Neuron (in vitro differentiated cells): Measurements from ENCODE around the gene CDS2.

Experiments
- H2AFZ ChIP-seq: one replicate; pipeline ENCODE4 v1.6.1; 2013; ENCODE audit warnings: low read depth, mild to moderate bottlenecking, inconsistent platforms, low read length, moderate library complexity
- H3K27me3 ChIP-seq: one replicate; pipeline ENCODE4 v1.6.1; 2013; ENCODE audit warnings: low read length; ENCODE audit not compliant: insufficient read depth
- H3K36me3 ChIP-seq: one replicate; pipeline ENCODE4 v1.6.1; 2013; ENCODE audit warnings: low read length; ENCODE audit not compliant: insufficient read depth
- H3K4me1 ChIP-seq: one replicate; pipeline ENCODE4 v1.6.1; 2013; ENCODE audit warnings: low read length; ENCODE audit not compliant: insufficient read depth
- H3K4me3 ChIP-seq: 2 replicates; pipeline ENCODE4 v1.5.1; 2013; ENCODE audit warnings: mild to moderate bottlenecking, low read length, moderate library complexity
- H3K9me3 ChIP-seq: one replicate; pipeline ENCODE4 v1.6.1; 2013; ENCODE audit warnings: low read length

Gene CDS2

DNA sequence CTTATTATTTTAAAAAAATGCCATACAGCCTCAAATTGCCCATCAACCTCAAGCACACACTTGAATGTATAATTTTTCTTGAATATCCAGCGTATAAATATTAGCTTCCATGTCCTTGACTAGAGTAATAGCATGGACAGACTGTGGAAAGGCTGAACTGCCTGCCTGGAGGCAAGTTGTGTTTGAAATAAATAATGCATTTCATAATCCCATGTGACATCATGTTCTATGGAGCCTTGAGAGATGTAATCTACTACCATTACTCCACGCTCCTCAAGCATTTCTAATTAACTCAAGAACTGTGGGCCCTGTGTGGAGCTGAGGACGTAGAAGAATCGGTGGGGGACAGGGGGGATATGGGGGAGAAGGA is 94.2 kb downstream of the CDS2 start:
- H2AFZ ChIP-seq = no peak overlapping the region
- H3K4me1 ChIP-seq = peaks cover 13% of the 10 kb centered on the region
- H3K9me3 ChIP-seq = peaks cover 4% of the 10 kb centered on the region
- H3K27me3 ChIP-seq = no peaks in the 10 kb centered on the region
- H3K4me3 ChIP-seq = no peak overlapping the region
- H3K36me3 ChIP-seq = no peaks in the 10 kb centered on the region

- no peaks in the 10 kb centered on the region for H3K36me3 ChIP-seq
- H3K4me1 ChIP-seq = peaks cover 7% of the 10 kb centered on the region
- peaks cover 1% of the 10 kb centered on the region for H3K9me3 ChIP-seq
- no peak overlapping the region for H2AFZ ChIP-seq
- no peak overlapping the region for H3K4me3 ChIP-seq
- H3K27me3 ChIP-seq = no peaks in the 10 kb centered on the region
Measured at GRCh38 chr20:5222919-5223634, 96.3 kb downstream of the CDS2 start.

- no peaks in the 10 kb centered on the region for H3K27me3 ChIP-seq
- H3K9me3 ChIP-seq = no peaks in the 10 kb centered on the region
- H3K4me3 ChIP-seq = no peak overlapping the region
- H3K36me3 ChIP-seq = no peaks in the 10 kb centered on the region
- no peaks in the 10 kb centered on the region for H3K4me1 ChIP-seq
- no peak overlapping the region for H2AFZ ChIP-seq
Measured at GRCh38 chr20:5230544-5230943, 103.7 kb downstream of the CDS2 start.

- Histone ChIP-seq H2AFZ (no peak overlapping the region), H3K4me3 (no peak overlapping the region), H3K9me3 (no peaks in the 10 kb centered on the region), H3K27me3 (no peaks in the 10 kb centered on the region), H3K4me1 (no peaks in the 10 kb centered on the region), H3K36me3 (no peaks in the 10 kb centered on the region)
Measured at GRCh38 chr20:5234158-5234557, 107.3 kb downstream of the CDS2 start.

DNA sequence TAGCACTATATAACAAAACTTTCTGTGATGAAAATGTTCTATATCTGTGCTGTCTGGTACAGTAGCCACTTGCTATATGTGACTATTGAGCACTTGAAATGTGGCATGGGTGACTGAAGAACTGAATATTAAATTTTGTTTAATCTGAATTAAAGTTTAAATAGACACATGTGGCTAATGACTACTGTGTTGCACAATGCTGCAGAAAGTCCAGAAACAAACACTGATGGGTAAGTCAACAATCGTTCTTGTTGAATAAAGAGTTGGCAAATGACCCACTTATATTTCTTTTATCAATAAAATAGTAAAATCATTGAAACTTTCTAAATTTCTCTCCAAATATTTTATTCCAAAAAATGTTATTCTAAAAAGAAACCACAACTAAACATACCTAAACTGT is 108.2 kb downstream of the CDS2 start:
- Histone ChIP-seq H3K4me1 (no peaks in the 10 kb centered on the region), H3K4me3 (no peak overlapping the region), H3K36me3 (no peaks in the 10 kb centered on the region), H3K9me3 (no peaks in the 10 kb centered on the region), H2AFZ (no peak overlapping the region), H3K27me3 (no peaks in the 10 kb centered on the region)
